Endodermal cell (in vitro differentiated cells): ENCODE measurements around the gene GART. TPM values are rescaled to one million over a fixed set of nuclear protein-coding genes. Genes with fewer than 3 reads are reported as not detected.
A peak's percentile ranks its signal among the peaks of the same experiment; 100 is the strongest.

Experiments used
- DNase-seq: peaks from one replicate; pipeline ENCODE4 v3.0.0-alpha.2; 2017
- H3K27ac ChIP-seq: 2 replicates; pipeline ENCODE4 v1.5.1; 2013; ENCODE audit warnings: mild to moderate bottlenecking, low read depth, low read length, moderate library complexity
- H3K27me3 ChIP-seq: 2 replicates; pipeline ENCODE4 v1.6.1; 2013; ENCODE audit warnings: mild to moderate bottlenecking, low read length, moderate library complexity; ENCODE audit not compliant: insufficient read depth, control insufficient read depth, poor library complexity, severe bottlenecking
- H3K36me3 ChIP-seq: 2 replicates; pipeline ENCODE4 v1.7.0; 2013; ENCODE audit warnings: mild to moderate bottlenecking, low read length, moderate library complexity; ENCODE audit not compliant: control insufficient read depth, insufficient read depth
- H3K4me1 ChIP-seq: one replicate; pipeline ENCODE4 v1.7.0; 2013; ENCODE audit warnings: low read length; ENCODE audit not compliant: control insufficient read depth, insufficient read depth
- H3K4me3 ChIP-seq: 2 replicates; pipeline ENCODE4 v1.5.1; 2013; ENCODE audit warnings: mild to moderate bottlenecking, low read length, moderate library complexity
- H3K9ac ChIP-seq: 2 replicates; pipeline ENCODE4 v1.6.1; 2013; ENCODE audit warnings: mild to moderate bottlenecking, low read length, moderate library complexity; ENCODE audit not compliant: poor library complexity, severe bottlenecking; ENCODE audit errors: extremely low read depth
- H3K9me3 ChIP-seq: 2 replicates; pipeline ENCODE4 v1.6.1; 2013; ENCODE audit warnings: mild to moderate bottlenecking, low read length, moderate library complexity; ENCODE audit not compliant: control insufficient read depth
- H3K27ac Mint-ChIP-seq: 2 replicates; pipeline ENCODE4 v1.8.0; 2020; ENCODE audit warnings: mixed read lengths
- H3K27me3 Mint-ChIP-seq: 2 replicates; pipeline ENCODE4 v1.8.0; 2021; ENCODE audit warnings: mild to moderate bottlenecking, mixed read lengths; ENCODE audit not compliant: insufficient read depth
- H3K36me3 Mint-ChIP-seq: 2 replicates; pipeline ENCODE4 v1.8.0; 2020; ENCODE audit warnings: low read depth, mixed read lengths
- H3K4me1 Mint-ChIP-seq: 2 replicates; pipeline ENCODE4 v1.8.0; 2020; ENCODE audit warnings: mixed read lengths
- H3K4me3 Mint-ChIP-seq: 2 replicates; pipeline ENCODE4 v1.8.0; 2020; ENCODE audit warnings: mild to moderate bottlenecking, moderate library complexity, mixed read lengths
- H3K9me3 Mint-ChIP-seq: 2 replicates; pipeline ENCODE4 v1.8.0; 2020; ENCODE audit warnings: mild to moderate bottlenecking, mixed read lengths
- WGBS, 2 experiments: methylation state at CpG; one replicate each; pipeline versions ENCODE4 v1.1.5 to v1.1.7; 2013; ENCODE audit warnings: missing lambda C conversion rate in 2 of 2, mixed read lengths in 1 of 2; ENCODE audit not compliant: insufficient coverage in 1 of 2, insufficient read length in 1 of 2; 5-methylcytosine and 5-hydroxymethylcytosine counted together
- total RNA-seq, 2 donors: library from RNA; stranded (reverse); fragmentation: NEBNext Ultra II Directional in 1 of 2; extraction: Animal tissue kit (Norgen Biotek cat#: 25700) in 1 of 2; gene quantifications; 2 replicates in 1 of 2; 3 replicates in 1 of 2; pipeline ENCODE4 v1.2.1, GENCODE V29; 2021
- TF ChIP-seq, protein P1 (sequence below): fragments of 200-600 bp; sonication (generic); conservative IDR thresholded peaks from 2 replicates; pipeline ENCODE4 v1.5.0; 2021; ENCODE audit warnings: antibody characterized with exemption, mild to moderate bottlenecking

Gene GART
- total RNA-seq, 2 donors from 2014 or later = 125 to 150 TPM

DNA sequence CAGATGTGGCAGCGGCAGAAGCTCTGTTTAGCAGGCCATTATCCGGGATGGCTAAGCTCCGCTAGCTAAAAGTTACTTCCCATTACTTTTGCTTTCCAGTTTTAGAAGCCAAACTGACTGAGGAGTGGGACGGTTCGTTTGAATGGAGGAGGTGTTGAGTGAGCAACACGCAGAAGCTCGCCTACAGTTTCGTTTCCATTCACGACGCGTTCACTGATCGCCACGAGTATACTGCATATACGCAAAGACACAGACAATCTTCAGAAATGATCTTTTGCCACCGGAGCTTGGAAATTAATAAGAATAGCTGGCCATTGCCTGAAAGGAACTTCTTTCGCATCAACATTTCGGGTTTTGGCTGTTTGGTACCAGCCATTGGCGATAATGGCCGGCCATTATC lies 15.5 kb upstream of the GART start:
- no peaks in the 10 kb centered on the region for H3K9me3 ChIP-seq
- H3K4me3 ChIP-seq = no peak overlapping the region
- H3K27ac ChIP-seq = no peak overlapping the region
- WGBS, 2 experiments = 95 to 96% methylated on average over 16 to 17 of the region's 19 CpGs
- TF ChIP-seq, protein P1, sequence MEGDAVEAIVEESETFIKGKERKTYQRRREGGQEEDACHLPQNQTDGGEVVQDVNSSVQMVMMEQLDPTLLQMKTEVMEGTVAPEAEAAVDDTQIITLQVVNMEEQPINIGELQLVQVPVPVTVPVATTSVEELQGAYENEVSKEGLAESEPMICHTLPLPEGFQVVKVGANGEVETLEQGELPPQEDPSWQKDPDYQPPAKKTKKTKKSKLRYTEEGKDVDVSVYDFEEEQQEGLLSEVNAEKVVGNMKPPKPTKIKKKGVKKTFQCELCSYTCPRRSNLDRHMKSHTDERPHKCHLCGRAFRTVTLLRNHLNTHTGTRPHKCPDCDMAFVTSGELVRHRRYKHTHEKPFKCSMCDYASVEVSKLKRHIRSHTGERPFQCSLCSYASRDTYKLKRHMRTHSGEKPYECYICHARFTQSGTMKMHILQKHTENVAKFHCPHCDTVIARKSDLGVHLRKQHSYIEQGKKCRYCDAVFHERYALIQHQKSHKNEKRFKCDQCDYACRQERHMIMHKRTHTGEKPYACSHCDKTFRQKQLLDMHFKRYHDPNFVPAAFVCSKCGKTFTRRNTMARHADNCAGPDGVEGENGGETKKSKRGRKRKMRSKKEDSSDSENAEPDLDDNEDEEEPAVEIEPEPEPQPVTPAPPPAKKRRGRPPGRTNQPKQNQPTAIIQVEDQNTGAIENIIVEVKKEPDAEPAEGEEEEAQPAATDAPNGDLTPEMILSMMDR = no peak
- Mint-ChIP-seq H3K27me3 (no peaks in the 10 kb centered on the region), H3K4me1 (peaks cover 11% of the 10 kb centered on the region), H3K9me3 (no peaks in the 10 kb centered on the region), H3K36me3 (peaks cover 90% of the 10 kb centered on the region), H3K4me3 (no peak overlapping the region), H3K27ac (no peak overlapping the region)
- H3K36me3 ChIP-seq = peaks cover 93% of the 10 kb centered on the region
- DNase-seq = no peak
- H3K27me3 ChIP-seq = no peaks in the 10 kb centered on the region
- no peaks in the 10 kb centered on the region for H3K4me1 ChIP-seq
- no peak overlapping the region for H3K9ac ChIP-seq

DNA sequence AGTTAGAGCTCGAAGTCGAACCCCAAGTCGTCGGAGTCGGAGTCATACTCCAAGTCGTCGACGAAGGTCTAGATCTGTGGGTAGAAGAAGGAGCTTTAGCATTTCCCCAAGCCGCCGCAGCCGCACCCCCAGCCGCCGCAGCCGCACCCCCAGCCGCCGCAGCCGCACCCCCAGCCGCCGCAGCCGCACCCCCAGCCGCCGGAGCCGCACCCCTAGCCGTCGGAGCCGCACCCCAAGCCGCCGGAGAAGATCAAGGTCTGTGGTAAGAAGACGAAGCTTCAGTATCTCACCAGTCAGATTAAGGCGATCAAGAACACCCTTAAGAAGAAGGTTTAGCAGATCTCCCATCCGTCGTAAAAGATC lies 13.0 kb upstream of the GART start:
- no peak overlapping the region for H3K9ac ChIP-seq
- H3K36me3 ChIP-seq = peaks cover 96% of the 10 kb centered on the region
- DNase-seq = no peak
- no peaks in the 10 kb centered on the region for H3K9me3 Mint-ChIP-seq
- H3K27ac Mint-ChIP-seq = no peak overlapping the region
- no peaks in the 10 kb centered on the region for H3K27me3 ChIP-seq
- peak overlapping the region; percentile 50 for H3K4me3 ChIP-seq
- no peaks in the 10 kb centered on the region for H3K27me3 Mint-ChIP-seq
- TF ChIP-seq, protein P1 = no peak
- H3K4me3 Mint-ChIP-seq = no peak overlapping the region
- no peak overlapping the region for H3K27ac ChIP-seq
- 94 to 98% methylated on average over 18 to 32 of the region's 32 CpGs for WGBS, 2 experiments
- peaks cover 92% of the 10 kb centered on the region for H3K36me3 Mint-ChIP-seq
- peaks cover 6% of the 10 kb centered on the region for H3K4me1 Mint-ChIP-seq
- H3K9me3 ChIP-seq = no peaks in the 10 kb centered on the region
- H3K4me1 ChIP-seq = no peaks in the 10 kb centered on the region

DNA sequence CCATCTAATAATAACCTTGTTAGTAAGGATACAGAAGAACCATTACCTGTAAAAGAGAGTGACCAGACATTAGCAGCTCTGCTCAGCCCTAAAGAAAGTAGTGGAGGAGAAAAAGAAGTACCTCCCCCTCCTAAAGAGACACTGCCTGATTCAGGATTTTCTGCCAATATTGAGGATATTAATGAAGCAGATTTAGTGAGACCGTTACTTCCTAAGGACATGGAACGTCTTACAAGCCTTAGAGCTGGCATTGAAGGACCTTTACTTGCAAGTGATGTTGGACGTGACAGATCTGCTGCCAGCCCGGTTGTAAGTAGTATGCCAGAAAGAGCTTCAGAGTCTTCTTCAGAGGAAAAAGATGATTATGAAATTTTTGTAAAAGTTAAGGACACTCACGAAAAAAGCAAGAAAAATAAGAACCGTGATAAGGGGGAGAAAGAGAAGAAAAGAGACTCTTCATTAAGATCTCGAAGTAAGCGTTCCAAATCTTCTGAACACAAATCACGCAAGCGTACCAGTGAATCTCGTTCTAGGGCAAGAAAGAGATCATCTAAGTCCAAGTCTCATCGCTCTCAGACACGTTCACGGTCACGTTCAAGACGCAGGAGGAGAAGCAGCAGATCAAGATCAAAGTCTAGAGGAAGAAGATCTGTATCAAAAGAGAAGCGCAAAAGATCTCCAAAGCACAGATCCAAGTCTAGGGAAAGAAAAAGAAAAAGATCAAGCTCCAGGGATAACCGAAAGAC lies 12.5 kb upstream of the GART start:
- H3K9ac ChIP-seq = no peak overlapping the region
- Mint-ChIP-seq H3K4me1 (peaks cover 6% of the 10 kb centered on the region), H3K27me3 (no peaks in the 10 kb centered on the region), H3K27ac (peak overlapping the region; percentile 13), H3K4me3 (no peak overlapping the region), H3K36me3 (peaks cover 92% of the 10 kb centered on the region), H3K9me3 (no peaks in the 10 kb centered on the region)
- TF ChIP-seq, protein P1 = no peak
- H3K27me3 ChIP-seq = no peaks in the 10 kb centered on the region
- no peaks in the 10 kb centered on the region for H3K9me3 ChIP-seq
- WGBS, 2 experiments = 96 to 98% methylated on average over 18 of the region's 18 CpGs
- H3K36me3 ChIP-seq = peaks cover 96% of the 10 kb centered on the region
- H3K4me3 ChIP-seq = peak overlapping the region; percentile 37
- H3K27ac ChIP-seq = no peak overlapping the region
- H3K4me1 ChIP-seq = no peaks in the 10 kb centered on the region
- DNase-seq = no peak
